ENCODE data around the gene USP8. TPM values are rescaled to one million over a fixed set of nuclear protein-coding genes. Genes with fewer than 3 reads are reported as not detected.

Gene USP8
- 40.4 and 49.0 TPM in 2 replicates for total RNA-seq

GRCh38 chr15:50424066-50424890, at the start of gene USP8:
USP8 (plus strand) TSS chr15:50424405; CDS start chr15:50439074, 14,669 bp downstream.

GRCh38 chr15:50546566-50546965, 122.4 kb downstream of the USP8 start, which contains the start of gene USP50:
USP50 (minus strand) TSS chr15:50546666; CDS start chr15:50546525, 141 bp downstream.

Small RNA genes lying within 50 kb of the gene (small RNA-seq; reads per million reads assigned to genes)
- gene RNA5SP395: 0.14 reads per million

Other genes starting within 250 kb of the USP8 start
- gene SLC27A2, start 242.2 kb upstream of the USP8 start, total RNA-seq: not detected in 2 replicates
- gene HDC, start 158.7 kb upstream of the USP8 start, total RNA-seq: not detected in 2 replicates
- 23.9 and 32.4 TPM in 2 replicates for gene GABPB1, start 69.2 kb upstream of the USP8 start, total RNA-seq
- not detected in 2 replicates for gene USP50, start 122.3 kb downstream of the USP8 start, total RNA-seq